CD4-positive, alpha-beta T cell treated with Interleukin-17A for 4 hours (primary cell): Measurements from ENCODE around the gene FLNC.

Source experiments
- DNase-seq: peaks from one replicate; pipeline ENCODE4 v3.0.0-alpha.2; 2020; ENCODE audit warnings: mixed read lengths

FLNC gene

DNA sequence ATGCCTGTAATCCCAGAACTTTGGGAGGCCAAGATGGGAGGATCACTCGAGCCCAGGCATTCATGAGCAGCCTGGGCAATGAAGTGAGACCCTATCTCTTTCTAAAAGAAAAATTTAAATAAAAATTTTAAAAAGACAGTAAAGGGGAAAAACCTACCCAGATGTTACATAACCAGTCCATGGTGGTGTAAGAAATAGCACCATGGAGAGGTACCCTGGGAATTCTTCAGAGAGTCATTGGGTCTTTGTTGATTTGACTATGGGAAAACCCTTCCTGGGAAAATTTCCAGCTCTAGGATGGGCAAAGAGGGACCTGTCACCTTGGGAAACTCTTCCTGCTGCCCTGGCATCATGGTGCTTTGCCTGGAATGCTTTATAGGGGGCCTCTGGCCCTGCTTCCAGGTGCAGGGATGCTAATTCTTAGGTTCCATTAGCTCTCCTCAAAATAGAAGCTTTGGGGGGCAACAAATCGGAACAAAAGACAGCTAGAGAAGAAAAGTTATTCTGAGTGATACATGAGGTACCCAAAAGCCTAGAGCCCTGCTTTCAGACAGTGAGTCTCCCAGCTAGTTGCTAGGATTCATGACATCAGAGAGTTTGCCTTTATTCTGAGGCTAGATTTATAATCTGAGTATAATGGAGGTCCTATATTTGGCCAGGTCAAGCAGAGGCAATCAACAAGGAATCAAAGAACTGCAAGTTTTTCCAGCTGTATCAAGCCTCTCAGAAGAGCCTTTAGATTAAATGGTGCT, 28.4 kb upstream of the FLNC start:
- DNase-seq: no peak

- no peak for DNase-seq
Observed at GRCh38 chr7:128804484-128804883, 25.7 kb upstream of the FLNC start.

DNA sequence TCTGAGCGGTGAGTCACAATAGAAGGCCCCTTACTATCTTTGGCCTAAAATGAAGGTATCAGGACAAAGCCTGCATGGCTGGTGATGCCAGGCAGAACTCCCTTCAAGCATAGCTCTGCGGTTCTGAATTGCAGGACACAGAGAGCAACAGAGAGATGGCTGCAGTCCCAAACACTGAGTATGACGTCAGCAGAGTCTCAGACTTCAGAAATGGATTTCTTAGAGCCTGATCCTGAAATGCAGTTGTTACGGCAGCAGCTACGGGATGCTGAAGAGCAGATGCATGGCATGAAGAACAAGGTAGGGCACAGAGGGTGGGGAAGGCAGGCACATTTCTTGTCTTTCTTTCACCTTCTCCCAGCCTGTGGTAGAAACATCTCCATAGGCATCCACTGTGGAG, 25.0 kb upstream of the FLNC start:
- DNase-seq: no peak

GRCh38 chr7:128807191-128807590, 23.0 kb upstream of the FLNC start:
- DNase-seq: no peak

- no peak for DNase-seq
Observed at GRCh38 chr7:128809363-128809762, 20.8 kb upstream of the FLNC start.

- no peak for DNase-seq
Observed at GRCh38 chr7:128810473-128810872, 19.7 kb upstream of the FLNC start.

DNA sequence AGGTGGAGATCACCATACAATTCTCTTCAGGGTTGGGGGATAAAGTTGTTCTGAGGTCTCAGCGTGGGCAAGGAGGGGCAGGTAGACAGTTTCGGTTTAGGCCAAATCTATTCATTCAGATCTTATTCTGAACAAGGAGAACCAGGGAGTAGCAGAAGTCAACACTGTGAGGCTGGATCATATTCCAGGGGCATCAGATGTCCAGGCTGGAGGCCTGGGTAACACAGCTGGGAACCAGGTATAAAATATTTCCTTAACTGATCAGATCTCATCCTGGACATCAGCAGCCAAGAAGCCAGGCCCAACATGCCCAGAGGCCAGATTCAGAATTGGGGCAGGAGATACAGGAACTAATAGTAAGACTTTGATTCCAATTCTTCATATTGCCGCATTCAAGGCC, 19.2 kb upstream of the FLNC start:
- DNase-seq: no peak

GRCh38 chr7:128811631-128812430, 18.4 kb upstream of the FLNC start:
- no peak for DNase-seq

DNA sequence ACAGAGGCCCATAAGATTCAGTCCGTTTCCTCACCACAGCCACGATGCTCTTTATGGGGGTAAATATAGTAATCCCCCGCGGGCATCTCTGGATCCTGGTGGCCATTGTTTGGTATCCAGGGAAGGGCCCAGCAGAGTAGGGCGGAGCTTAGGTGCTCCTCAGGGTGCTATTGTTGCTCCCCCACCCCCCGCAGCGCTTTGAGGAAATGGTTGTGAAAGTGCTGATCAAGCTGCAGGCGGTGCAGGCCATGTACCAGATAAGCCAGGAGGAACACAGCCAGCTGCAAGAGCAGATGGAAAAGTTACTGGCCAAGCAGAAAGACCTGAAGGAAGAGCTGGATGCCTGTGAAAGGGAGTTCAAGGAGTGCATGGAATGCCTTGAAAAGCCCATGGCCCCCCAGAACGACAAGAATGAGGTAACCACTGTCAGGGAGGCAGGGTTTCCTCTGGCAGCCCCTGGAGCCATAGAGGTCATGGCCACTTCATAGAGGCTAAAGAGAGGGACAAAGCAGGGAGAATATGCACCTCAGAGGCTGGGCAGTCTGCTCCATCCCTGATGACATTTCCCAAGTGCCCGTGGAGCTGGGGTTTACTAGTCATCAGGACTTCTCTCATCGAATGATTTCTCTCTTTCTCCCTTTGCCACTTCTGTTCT, 17.6 kb upstream of the FLNC start:
- no peak for DNase-seq

DNA sequence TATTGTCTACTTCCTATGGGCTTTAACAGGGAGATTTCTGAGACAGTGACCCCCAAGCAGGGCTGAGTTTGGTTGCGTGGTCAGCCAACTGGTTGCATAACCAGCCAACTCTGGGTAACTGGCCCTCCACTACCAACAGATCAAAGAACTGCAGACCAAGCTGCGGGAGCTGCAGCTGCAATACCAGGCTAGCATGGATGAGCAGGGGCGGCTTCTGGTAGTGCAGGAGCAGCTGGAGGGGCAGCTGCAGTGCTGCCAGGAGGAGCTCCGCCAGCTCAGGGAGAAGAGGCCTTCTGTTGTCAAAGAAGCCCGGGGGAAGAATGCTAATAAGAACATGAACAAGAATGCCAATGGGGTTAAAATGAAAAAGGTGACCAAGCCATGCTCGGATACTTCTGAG, 15.7 kb upstream of the FLNC start:
- no peak for DNase-seq

GRCh38 chr7:128815289-128815942, 14.8 kb upstream of the FLNC start:
- no peak for DNase-seq

DNA sequence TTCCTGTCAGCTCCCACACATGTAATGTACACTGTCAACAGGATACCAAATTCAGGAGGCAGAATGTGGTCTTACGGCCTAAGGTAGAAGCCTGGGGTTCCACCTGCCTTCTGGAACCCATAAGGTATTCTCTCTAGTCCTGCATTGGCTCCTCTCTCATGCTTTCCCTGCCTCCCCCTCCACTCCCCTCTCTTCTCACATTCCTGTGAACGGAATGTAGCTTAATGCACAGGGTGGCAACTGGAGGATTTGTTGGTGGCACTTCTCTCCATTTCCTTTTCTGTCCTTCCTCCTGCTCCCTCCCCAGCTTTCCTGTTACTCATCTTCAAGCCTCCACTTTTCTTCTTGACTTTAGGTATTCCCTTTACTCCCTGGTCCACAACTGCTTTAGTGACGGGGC, 11.5 kb upstream of the FLNC start:
- DNase-seq: no peak

GRCh38 chr7:128821724-128822123, 8.5 kb upstream of the FLNC start:
- no peak for DNase-seq

DNA sequence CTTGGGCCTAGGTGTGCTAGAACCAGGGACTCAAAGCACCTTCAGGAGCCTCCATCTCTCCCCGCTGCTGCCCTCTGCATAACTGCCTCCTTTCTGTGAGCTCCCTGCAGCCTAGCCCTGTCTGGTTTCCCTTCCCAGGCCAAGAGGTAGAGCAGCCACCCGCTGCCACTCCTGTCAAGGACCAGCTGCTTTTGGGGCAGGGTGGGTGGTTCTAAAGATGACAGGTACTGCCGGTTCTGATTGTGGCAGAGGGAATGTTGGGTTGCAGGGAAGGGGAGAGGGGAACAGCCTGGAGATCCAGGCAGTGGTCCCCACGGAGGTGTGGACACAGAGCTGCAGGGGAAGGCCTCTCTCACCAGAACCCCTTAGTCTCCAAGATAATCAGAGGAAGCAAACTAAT, 3.7 kb upstream of the FLNC start:
- no peak for DNase-seq

- no peak for DNase-seq
Observed at GRCh38 chr7:128826916-128827247, 3.3 kb upstream of the FLNC start.

GRCh38 chr7:128827248-128827958, 2.8 kb upstream of the FLNC start:
- DNase-seq: no peak

GRCh38 chr7:128827971-128828711, 2.1 kb upstream of the FLNC start:
- no peak for DNase-seq

- DNase-seq: no peak
Observed at GRCh38 chr7:128829391-128830166, 627 bp upstream of the FLNC start.

- peak; percentile 11 for DNase-seq
Observed at GRCh38 chr7:128831178-128831993, 1.2 kb downstream of the FLNC start.
